PC-3 (cell line): ENCODE data around the gene SNTG2.

Experiments used
- EZH2 ChIP-seq: fragments of 300-600 bp; sonication (generic); IDR thresholded peaks from one replicate; pipeline ENCODE4 v1.6.1; 2017; ENCODE audit warnings: antibody characterized with exemption, mild to moderate bottlenecking, low read length; ENCODE audit not compliant: unreplicated experiment
- TF ChIP-seq, protein P1 (sequence below): fragments of 300-600 bp; sonication (generic); conservative IDR thresholded peaks from 2 replicates; pipeline ENCODE4 v1.5.1; 2017; ENCODE audit warnings: antibody characterized with exemption, low read depth, mild to moderate bottlenecking, low read length

DNA sequence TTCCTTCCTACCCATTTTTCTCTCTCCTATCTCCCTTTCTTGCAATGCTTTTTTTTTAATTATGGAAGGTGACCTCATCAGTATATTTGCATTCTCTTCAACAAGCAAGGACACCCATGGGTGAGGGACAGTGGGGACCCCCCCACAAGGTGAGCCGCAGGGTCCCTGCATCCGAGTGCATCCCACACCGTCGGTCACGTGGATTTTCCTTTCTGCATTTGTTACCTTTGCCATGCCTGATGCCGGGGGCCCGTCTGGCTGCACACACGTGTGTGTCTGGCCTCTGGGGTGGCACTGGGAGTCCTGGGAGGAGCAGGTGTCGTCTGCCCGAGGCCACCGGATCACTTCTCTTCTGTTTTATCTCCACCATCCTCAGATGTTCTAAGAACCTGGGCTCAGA lies 30.1 kb upstream of the SNTG2 start:
- TF ChIP-seq, protein P1, sequence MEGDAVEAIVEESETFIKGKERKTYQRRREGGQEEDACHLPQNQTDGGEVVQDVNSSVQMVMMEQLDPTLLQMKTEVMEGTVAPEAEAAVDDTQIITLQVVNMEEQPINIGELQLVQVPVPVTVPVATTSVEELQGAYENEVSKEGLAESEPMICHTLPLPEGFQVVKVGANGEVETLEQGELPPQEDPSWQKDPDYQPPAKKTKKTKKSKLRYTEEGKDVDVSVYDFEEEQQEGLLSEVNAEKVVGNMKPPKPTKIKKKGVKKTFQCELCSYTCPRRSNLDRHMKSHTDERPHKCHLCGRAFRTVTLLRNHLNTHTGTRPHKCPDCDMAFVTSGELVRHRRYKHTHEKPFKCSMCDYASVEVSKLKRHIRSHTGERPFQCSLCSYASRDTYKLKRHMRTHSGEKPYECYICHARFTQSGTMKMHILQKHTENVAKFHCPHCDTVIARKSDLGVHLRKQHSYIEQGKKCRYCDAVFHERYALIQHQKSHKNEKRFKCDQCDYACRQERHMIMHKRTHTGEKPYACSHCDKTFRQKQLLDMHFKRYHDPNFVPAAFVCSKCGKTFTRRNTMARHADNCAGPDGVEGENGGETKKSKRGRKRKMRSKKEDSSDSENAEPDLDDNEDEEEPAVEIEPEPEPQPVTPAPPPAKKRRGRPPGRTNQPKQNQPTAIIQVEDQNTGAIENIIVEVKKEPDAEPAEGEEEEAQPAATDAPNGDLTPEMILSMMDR, result no peak
- TF ChIP-seq EZH2, result no peak
